Neural progenitor cell (in vitro differentiated cells): Measurements from ENCODE around the gene CTIF. TPM values are rescaled to one million over a fixed set of nuclear protein-coding genes. Genes with fewer than 3 reads are reported as not detected.

Source experiments
- DNase-seq: peaks from one replicate; pipeline ENCODE4 v3.0.0-alpha.2; 2016; ENCODE audit warnings: low spot score
- H2AFZ ChIP-seq: fragments of 200-600 bp; sonication (generic); replicated peaks from 2 replicates; pipeline ENCODE4 v1.6.1; 2016; ENCODE audit warnings: antibody characterized with exemption
- H3F3A ChIP-seq: fragments of 200-600 bp; sonication (generic); 2 replicates; pipeline ENCODE4 v1.6.1; 2016; ENCODE audit warnings: antibody characterized with exemption, low read depth
- H3K27ac ChIP-seq: fragments of 200-600 bp; sonication (generic); 2 replicates; pipeline ENCODE4 v1.5.1; 2016; ENCODE audit warnings: mild to moderate bottlenecking
- H3K27me3 ChIP-seq: fragments of 200-600 bp; sonication (generic); 2 replicates; pipeline ENCODE4 v1.6.1; 2016; ENCODE audit warnings: mild to moderate bottlenecking, moderate library complexity
- H3K36me3 ChIP-seq: fragments of 200-600 bp; sonication (generic); 2 replicates; pipeline ENCODE4 v1.5.1; 2016
- H3K4me1 ChIP-seq: fragments of 200-600 bp; sonication (generic); 2 replicates; pipeline ENCODE4 v1.6.1; 2016; ENCODE audit warnings: mixed run types
- H3K4me2 ChIP-seq: fragments of 200-600 bp; sonication (generic); 2 replicates; pipeline ENCODE4 v1.6.1; 2016
- H3K4me3 ChIP-seq: fragments of 200-600 bp; sonication (generic); 2 replicates; pipeline ENCODE4 v1.5.1; 2016
- H3K79me2 ChIP-seq: fragments of 200-600 bp; sonication (generic); 2 replicates; pipeline ENCODE4 v1.6.1; 2016; ENCODE audit warnings: low read depth
- H3K9ac ChIP-seq: fragments of 200-600 bp; sonication (generic); 2 replicates; pipeline ENCODE4 v1.6.1; 2016
- H3K9me3 ChIP-seq: fragments of 200-600 bp; sonication (generic); 2 replicates; pipeline ENCODE4 v1.5.1; 2016; ENCODE audit warnings: low read depth
- H4K20me1 ChIP-seq: fragments of 200-600 bp; sonication (generic); 2 replicates; pipeline ENCODE4 v1.6.1; 2016; ENCODE audit warnings: low read depth
- H3K27ac Mint-ChIP-seq: 3 replicates; pipeline ENCODE4 v1.8.0; 2021; ENCODE audit warnings: mixed read lengths
- H3K27me3 Mint-ChIP-seq: 2 replicates; pipeline ENCODE4 v1.8.0; 2022; ENCODE audit warnings: low read depth, mild to moderate bottlenecking, inconsistent platforms, moderate library complexity, mixed read lengths; ENCODE audit not compliant: insufficient read depth
- H3K36me3 Mint-ChIP-seq: 3 replicates; pipeline ENCODE4 v1.8.0; 2021; ENCODE audit warnings: mixed read lengths
- H3K4me1 Mint-ChIP-seq: 3 replicates; pipeline ENCODE4 v1.8.0; 2021; ENCODE audit warnings: mixed read lengths
- H3K4me3 Mint-ChIP-seq: 3 replicates; pipeline ENCODE4 v1.8.0; 2021; ENCODE audit warnings: mild to moderate bottlenecking, moderate library complexity, mixed read lengths
- H3K9me3 Mint-ChIP-seq: 3 replicates; pipeline ENCODE4 v1.8.0; 2020; ENCODE audit warnings: mixed read lengths
- EZH2 ChIP-seq: fragments of 200-600 bp; sonication (generic); IDR thresholded peaks from 2 replicates; pipeline ENCODE4 v1.6.1; 2017; ENCODE audit warnings: antibody characterized with exemption, mild to moderate bottlenecking, moderate library complexity
- EZH2phosphoT487 ChIP-seq: fragments of 200-600 bp; sonication (generic); IDR thresholded peaks from 2 replicates; pipeline ENCODE4 v1.6.1; 2017; ENCODE audit warnings: antibody characterized with exemption
- total RNA-seq: library from RNA; depleted of rRNA; stranded (reverse); fragments of >200 nt; gene quantifications from 2 replicates; pipeline ENCODE4 v1.2.3, GENCODE V29; 2015; ENCODE audit warnings: low replicate concordance
- TF ChIP-seq, protein P1 (sequence below): fragments of 200-600 bp; sonication (generic); IDR thresholded peaks from 2 replicates; pipeline ENCODE4 v1.5.1; 2017; ENCODE audit warnings: antibody characterized with exemption, mild to moderate bottlenecking

CTIF gene
- total RNA-seq, 1 donor from 2014 or later = 17.6 TPM

DNA sequence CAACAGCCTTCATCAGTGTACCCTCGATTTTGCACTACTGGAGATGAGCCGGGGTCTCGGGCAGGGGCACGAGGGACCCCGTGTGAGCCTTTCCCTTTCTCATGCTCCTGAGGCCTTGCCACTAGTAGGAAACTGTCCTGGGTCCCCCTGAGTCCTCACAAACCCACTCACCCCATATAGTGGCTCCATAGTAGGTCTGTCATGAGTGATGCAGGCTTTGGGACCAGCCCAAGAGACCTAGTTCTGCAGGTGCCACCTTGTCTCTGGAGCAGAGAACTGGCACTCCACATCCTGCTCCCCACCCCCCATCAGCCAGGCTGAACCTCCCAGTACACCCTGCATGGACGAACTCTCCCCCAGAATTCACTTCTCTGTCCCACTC is 224.9 kb downstream of the CTIF start:
- no peaks in the 10 kb centered on the region for H3K9me3 Mint-ChIP-seq
- peaks cover 4% of the 10 kb centered on the region for H3K27me3 Mint-ChIP-seq
- peaks cover 16% of the 10 kb centered on the region for H3K4me1 Mint-ChIP-seq
- no peaks in the 10 kb centered on the region for H4K20me1 ChIP-seq
- no peak overlapping the region for H3K9ac ChIP-seq
- no peak overlapping the region for H3K4me2 ChIP-seq
- H3K27ac ChIP-seq = no peak overlapping the region
- H3K4me1 ChIP-seq = peaks cover 4% of the 10 kb centered on the region
- H3F3A ChIP-seq = no peaks in the 10 kb centered on the region
- H3K36me3 Mint-ChIP-seq = peaks cover 19% of the 10 kb centered on the region
- H3K36me3 ChIP-seq = no peaks in the 10 kb centered on the region
- no peaks in the 10 kb centered on the region for H3K27me3 ChIP-seq
- TF ChIP-seq EZH2phosphoT487 (no peak), EZH2 (no peak)
- TF ChIP-seq, protein P1, sequence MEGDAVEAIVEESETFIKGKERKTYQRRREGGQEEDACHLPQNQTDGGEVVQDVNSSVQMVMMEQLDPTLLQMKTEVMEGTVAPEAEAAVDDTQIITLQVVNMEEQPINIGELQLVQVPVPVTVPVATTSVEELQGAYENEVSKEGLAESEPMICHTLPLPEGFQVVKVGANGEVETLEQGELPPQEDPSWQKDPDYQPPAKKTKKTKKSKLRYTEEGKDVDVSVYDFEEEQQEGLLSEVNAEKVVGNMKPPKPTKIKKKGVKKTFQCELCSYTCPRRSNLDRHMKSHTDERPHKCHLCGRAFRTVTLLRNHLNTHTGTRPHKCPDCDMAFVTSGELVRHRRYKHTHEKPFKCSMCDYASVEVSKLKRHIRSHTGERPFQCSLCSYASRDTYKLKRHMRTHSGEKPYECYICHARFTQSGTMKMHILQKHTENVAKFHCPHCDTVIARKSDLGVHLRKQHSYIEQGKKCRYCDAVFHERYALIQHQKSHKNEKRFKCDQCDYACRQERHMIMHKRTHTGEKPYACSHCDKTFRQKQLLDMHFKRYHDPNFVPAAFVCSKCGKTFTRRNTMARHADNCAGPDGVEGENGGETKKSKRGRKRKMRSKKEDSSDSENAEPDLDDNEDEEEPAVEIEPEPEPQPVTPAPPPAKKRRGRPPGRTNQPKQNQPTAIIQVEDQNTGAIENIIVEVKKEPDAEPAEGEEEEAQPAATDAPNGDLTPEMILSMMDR = no peak
- no peaks in the 10 kb centered on the region for H3K79me2 ChIP-seq
- peak overlapping the region; percentile 62 for H3K27ac Mint-ChIP-seq
- H3K4me3 Mint-ChIP-seq = no peak overlapping the region
- H3K9me3 ChIP-seq = no peaks in the 10 kb centered on the region
- H2AFZ ChIP-seq = no peak overlapping the region
- DNase-seq = no peak
- no peak overlapping the region for H3K4me3 ChIP-seq

DNA sequence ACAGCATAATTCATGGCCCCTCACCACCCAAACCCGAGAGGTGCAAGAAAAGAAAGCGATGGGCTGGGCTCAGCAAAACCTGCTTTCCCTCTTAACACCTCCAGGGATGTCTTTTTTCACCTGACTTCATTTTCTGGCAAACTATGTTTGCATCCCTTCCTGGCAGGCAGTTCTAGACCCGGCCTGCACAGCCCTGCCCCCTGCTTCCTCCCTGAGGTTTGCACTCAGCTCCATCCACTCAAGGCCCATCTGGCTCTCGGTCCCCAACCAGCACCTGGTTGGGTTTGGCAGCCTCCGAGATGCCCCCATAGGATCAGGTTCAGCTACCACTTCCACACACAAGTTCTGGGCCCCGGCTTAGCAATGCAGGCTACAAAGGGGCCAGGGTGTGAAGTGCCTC is 226.2 kb downstream of the CTIF start:
- Histone ChIP-seq H3K4me2 (no peak overlapping the region), H2AFZ (no peak overlapping the region), H3K4me1 (peaks cover 4% of the 10 kb centered on the region), H3K27ac (no peak overlapping the region), H4K20me1 (no peaks in the 10 kb centered on the region), H3K4me3 (no peak overlapping the region), H3K9ac (no peak overlapping the region), H3K27me3 (no peaks in the 10 kb centered on the region), H3K79me2 (no peaks in the 10 kb centered on the region), H3F3A (no peaks in the 10 kb centered on the region), H3K9me3 (no peaks in the 10 kb centered on the region), H3K36me3 (no peaks in the 10 kb centered on the region)
- Mint-ChIP-seq H3K4me1 (peaks cover 19% of the 10 kb centered on the region), H3K36me3 (peaks cover 15% of the 10 kb centered on the region), H3K9me3 (no peaks in the 10 kb centered on the region), H3K4me3 (peak overlapping the region; percentile 39), H3K27me3 (peaks cover 2% of the 10 kb centered on the region), H3K27ac (no peak overlapping the region)
- no peak for DNase-seq
- TF ChIP-seq EZH2 (no peak), EZH2phosphoT487 (no peak)
- TF ChIP-seq, protein P1 = no peak

DNA sequence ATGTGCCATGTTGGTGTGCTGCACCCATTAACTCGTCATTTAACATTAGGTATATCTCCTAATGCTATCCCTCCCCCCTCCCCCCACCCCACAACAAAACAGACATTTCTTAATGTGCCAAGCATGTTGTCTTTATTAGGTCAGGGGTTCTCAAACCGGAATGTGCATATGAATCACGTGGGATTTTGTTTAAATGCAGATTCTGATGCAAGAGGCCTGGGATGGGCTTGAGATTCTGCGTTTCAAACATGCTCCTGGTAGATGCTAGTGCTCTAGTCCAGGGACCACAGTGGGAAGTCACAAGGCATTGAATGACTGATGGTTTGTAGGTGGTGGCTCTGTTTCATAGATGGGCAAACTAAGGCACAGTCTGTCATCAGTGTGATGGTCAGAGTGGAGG is 227.2 kb downstream of the CTIF start:
- H3K36me3 Mint-ChIP-seq = peaks cover 10% of the 10 kb centered on the region
- peaks cover 2% of the 10 kb centered on the region for H3K27me3 Mint-ChIP-seq
- H3K9me3 Mint-ChIP-seq = no peaks in the 10 kb centered on the region
- no peaks in the 10 kb centered on the region for H3F3A ChIP-seq
- no peak overlapping the region for H3K27ac ChIP-seq
- H3K4me1 ChIP-seq = peaks cover 4% of the 10 kb centered on the region
- H2AFZ ChIP-seq = no peak overlapping the region
- H3K36me3 ChIP-seq = no peaks in the 10 kb centered on the region
- H4K20me1 ChIP-seq = no peaks in the 10 kb centered on the region
- H3K4me3 Mint-ChIP-seq = no peak overlapping the region
- no peak for DNase-seq
- TF ChIP-seq EZH2 (no peak), EZH2phosphoT487 (no peak)
- TF ChIP-seq, protein P1 = no peak
- no peak overlapping the region for H3K9ac ChIP-seq
- H3K9me3 ChIP-seq = no peaks in the 10 kb centered on the region
- no peaks in the 10 kb centered on the region for H3K27me3 ChIP-seq
- H3K4me2 ChIP-seq = no peak overlapping the region
- H3K79me2 ChIP-seq = no peaks in the 10 kb centered on the region
- H3K4me1 Mint-ChIP-seq = peaks cover 19% of the 10 kb centered on the region
- no peak overlapping the region for H3K4me3 ChIP-seq
- H3K27ac Mint-ChIP-seq = no peak overlapping the region
